OCI-LY3 (cell line): ENCODE results near the gene OGDH.

ENCODE experiments used
- EZH2phosphoT487 ChIP-seq: fragments of 200-600 bp; shearing (Covaris generic); IDR thresholded peaks from 2 replicates; pipeline ENCODE4 v1.6.1; 2018; ENCODE audit warnings: antibody characterized with exemption, mixed run types, low read depth
- TF ChIP-seq, protein P1 (sequence below): fragments of 200-600, 300-600 bp; sonication (generic); IDR thresholded peaks from 2 replicates; pipeline ENCODE4 v1.5.1; 2014; ENCODE audit warnings: antibody characterized with exemption, low read length, low read depth

DNA sequence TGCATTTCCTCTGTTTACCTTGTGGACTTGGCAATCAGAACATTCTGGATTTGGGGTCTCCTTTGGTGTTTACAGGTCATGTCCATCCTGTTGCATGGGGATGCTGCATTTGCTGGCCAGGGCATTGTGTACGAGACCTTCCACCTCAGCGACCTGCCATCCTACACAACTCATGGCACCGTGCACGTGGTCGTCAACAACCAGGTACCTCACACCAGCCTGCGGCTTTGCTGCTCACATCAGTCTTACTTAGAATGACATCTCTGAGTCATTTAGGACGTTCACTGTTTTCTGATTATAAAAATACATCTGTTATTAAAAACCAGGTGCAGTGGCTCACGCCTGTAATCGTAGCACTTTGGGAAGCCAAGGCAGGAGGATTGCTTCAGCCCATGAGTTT is 75.2 kb downstream of the OGDH start:
- TF ChIP-seq, protein P1, sequence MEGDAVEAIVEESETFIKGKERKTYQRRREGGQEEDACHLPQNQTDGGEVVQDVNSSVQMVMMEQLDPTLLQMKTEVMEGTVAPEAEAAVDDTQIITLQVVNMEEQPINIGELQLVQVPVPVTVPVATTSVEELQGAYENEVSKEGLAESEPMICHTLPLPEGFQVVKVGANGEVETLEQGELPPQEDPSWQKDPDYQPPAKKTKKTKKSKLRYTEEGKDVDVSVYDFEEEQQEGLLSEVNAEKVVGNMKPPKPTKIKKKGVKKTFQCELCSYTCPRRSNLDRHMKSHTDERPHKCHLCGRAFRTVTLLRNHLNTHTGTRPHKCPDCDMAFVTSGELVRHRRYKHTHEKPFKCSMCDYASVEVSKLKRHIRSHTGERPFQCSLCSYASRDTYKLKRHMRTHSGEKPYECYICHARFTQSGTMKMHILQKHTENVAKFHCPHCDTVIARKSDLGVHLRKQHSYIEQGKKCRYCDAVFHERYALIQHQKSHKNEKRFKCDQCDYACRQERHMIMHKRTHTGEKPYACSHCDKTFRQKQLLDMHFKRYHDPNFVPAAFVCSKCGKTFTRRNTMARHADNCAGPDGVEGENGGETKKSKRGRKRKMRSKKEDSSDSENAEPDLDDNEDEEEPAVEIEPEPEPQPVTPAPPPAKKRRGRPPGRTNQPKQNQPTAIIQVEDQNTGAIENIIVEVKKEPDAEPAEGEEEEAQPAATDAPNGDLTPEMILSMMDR = no peak
- TF ChIP-seq EZH2phosphoT487 = no peak
